GM21576 (cell line): ENCODE results near the gene ZNF740.
"Not testable (repeated sequence)": the region's sequence is repeated elsewhere in the genome, so short reads cannot be mapped to it uniquely, and the experiment has no call there.

ENCODE experiments used
- ATAC-seq: cut with Tn5 transposase; IDR thresholded peaks from one replicate; pipeline ENCODE4 v1.9.1; 2021; ENCODE audit warnings: mild to moderate bottlenecking, moderate library complexity; ENCODE audit not compliant: unreplicated experiment

ZNF740 gene

GRCh38 chr12:53172352-53172751 lies 8.2 kb upstream of the ZNF740 start:
- ATAC-seq = no peak

- ATAC-seq = no peak
These were observed 7.3 kb upstream of the ZNF740 start for GRCh38 chr12:53173085-53173715.

- no peak for ATAC-seq
These were observed 5.5 kb upstream of the ZNF740 start for GRCh38 chr12:53174881-53175491.

- no peak for ATAC-seq
These were observed 3.8 kb upstream of the ZNF740 start for GRCh38 chr12:53176750-53177149.

- ATAC-seq = not testable (repeated sequence)
These were observed 3.1 kb upstream of the ZNF740 start for GRCh38 chr12:53177447-53177846.

- not testable (repeated sequence) for ATAC-seq
These were observed 1.7 kb upstream of the ZNF740 start for GRCh38 chr12:53178803-53179202.

GRCh38 chr12:53179687-53180219 lies 769 bp upstream of the ZNF740 start:
- ATAC-seq = peak; percentile 8

- ATAC-seq = peak; percentile 48
These were observed 566 bp downstream of the ZNF740 start for GRCh38 chr12:53180931-53181645.

- ATAC-seq = no peak
These were observed 1.4 kb downstream of the ZNF740 start for GRCh38 chr12:53181935-53182334.

- ATAC-seq = no peak
These were observed 2.4 kb downstream of the ZNF740 start for GRCh38 chr12:53182903-53183302.

- ATAC-seq = no peak
These were observed 4.3 kb downstream of the ZNF740 start for GRCh38 chr12:53184828-53185227.

- no peak for ATAC-seq
These were observed 5.1 kb downstream of the ZNF740 start for GRCh38 chr12:53185582-53186153.

GRCh38 chr12:53186745-53187144 lies 6.2 kb downstream of the ZNF740 start:
- no peak for ATAC-seq

- ATAC-seq = no peak
These were observed 6.8 kb downstream of the ZNF740 start for GRCh38 chr12:53187145-53187899.

GRCh38 chr12:53190108-53190729 lies 9.7 kb downstream of the ZNF740 start:
- ATAC-seq = no peak

GRCh38 chr12:53191096-53191884 lies 10.8 kb downstream of the ZNF740 start:
- no peak for ATAC-seq

GRCh38 chr12:53191885-53192530 lies 11.5 kb downstream of the ZNF740 start:
- no peak for ATAC-seq

GRCh38 chr12:53192531-53193021 lies 12.1 kb downstream of the ZNF740 start:
- ATAC-seq = no peak

- no peak for ATAC-seq
These were observed 12.5 kb downstream of the ZNF740 start for GRCh38 chr12:53193040-53193439.
